Activated T-helper 17 cell treated with anti-CD3 and anti-CD28 coated beads, Interleukin-2, amount 50 U/mL, for 72 hours (primary cell): Measurements from ENCODE around the gene CD36. TPM values are rescaled to one million over a fixed set of nuclear protein-coding genes. Genes with fewer than 3 reads are reported as not detected.
"Not testable (repeated sequence)": the region's sequence is repeated elsewhere in the genome, so short reads cannot be mapped to it uniquely, and the experiment has no call there.

Experiments
- ATAC-seq: fragments of 150-1000 bp; cut with Tn5 transposase; replicated peaks from 2 replicates; pipeline ENCODE4 v1.10.0; 2021; ENCODE audit warnings: mild to moderate bottlenecking, moderate library complexity
- H3K27ac Mint-ChIP-seq: one replicate; pipeline ENCODE4 v1.8.0; 2022; ENCODE audit warnings: mixed read lengths
- H3K27me3 Mint-ChIP-seq: one replicate; pipeline ENCODE4 v1.8.0; 2022; ENCODE audit warnings: mixed read lengths
- H3K36me3 Mint-ChIP-seq: one replicate; pipeline ENCODE4 v1.8.0; 2022; ENCODE audit warnings: low read depth, mild to moderate bottlenecking, mixed read lengths
- H3K4me1 Mint-ChIP-seq: one replicate; pipeline ENCODE4 v1.8.0; 2022; ENCODE audit warnings: mixed read lengths
- H3K4me3 Mint-ChIP-seq: one replicate; pipeline ENCODE4 v1.8.0; 2022; ENCODE audit warnings: mild to moderate bottlenecking, mixed read lengths
- H3K9me3 Mint-ChIP-seq: one replicate; pipeline ENCODE4 v1.8.0; 2022; ENCODE audit warnings: mixed read lengths
- total RNA-seq, 2 donors: library from RNA; stranded (reverse); gene quantifications; one replicate each; pipeline ENCODE4 v1.2.3, GENCODE V29; 2022

The CD36 gene
- total RNA-seq, 2 donors from 2014 or later: not detected

GRCh38 chr7:80653244-80653643, 14.8 kb downstream of the CD36 start:
- Mint-ChIP-seq H3K4me1 (no peaks in the 10 kb centered on the region), H3K27me3 (no peaks in the 10 kb centered on the region), H3K36me3 (no peaks in the 10 kb centered on the region), H3K27ac (no peak overlapping the region), H3K9me3 (no peaks in the 10 kb centered on the region), H3K4me3 (no peak overlapping the region)
- no peak for ATAC-seq

- no peak overlapping the region for H3K27ac Mint-ChIP-seq
- H3K9me3 Mint-ChIP-seq: no peaks in the 10 kb centered on the region
- no peak for ATAC-seq
- no peaks in the 10 kb centered on the region for H3K4me1 Mint-ChIP-seq
- no peaks in the 10 kb centered on the region for H3K27me3 Mint-ChIP-seq
- no peak overlapping the region for H3K4me3 Mint-ChIP-seq
- H3K36me3 Mint-ChIP-seq: no peaks in the 10 kb centered on the region
Measured at GRCh38 chr7:80654887-80655340, 16.5 kb downstream of the CD36 start.

GRCh38 chr7:80656029-80656428, 17.6 kb downstream of the CD36 start:
- no peaks in the 10 kb centered on the region for H3K27me3 Mint-ChIP-seq
- H3K9me3 Mint-ChIP-seq: no peaks in the 10 kb centered on the region
- no peak overlapping the region for H3K27ac Mint-ChIP-seq
- no peak overlapping the region for H3K4me3 Mint-ChIP-seq
- no peaks in the 10 kb centered on the region for H3K36me3 Mint-ChIP-seq
- H3K4me1 Mint-ChIP-seq: no peaks in the 10 kb centered on the region
- no peak for ATAC-seq

- Mint-ChIP-seq H3K4me3 (no peak overlapping the region), H3K9me3 (no peaks in the 10 kb centered on the region), H3K36me3 (no peaks in the 10 kb centered on the region), H3K4me1 (no peaks in the 10 kb centered on the region), H3K27ac (no peak overlapping the region), H3K27me3 (no peaks in the 10 kb centered on the region)
- ATAC-seq: no peak
Measured at GRCh38 chr7:80659120-80660055, 20.9 kb downstream of the CD36 start.

GRCh38 chr7:80660939-80661338, 22.5 kb downstream of the CD36 start:
- ATAC-seq: no peak
- no peaks in the 10 kb centered on the region for H3K36me3 Mint-ChIP-seq
- no peaks in the 10 kb centered on the region for H3K27me3 Mint-ChIP-seq
- H3K9me3 Mint-ChIP-seq: no peaks in the 10 kb centered on the region
- H3K27ac Mint-ChIP-seq: no peak overlapping the region
- H3K4me1 Mint-ChIP-seq: no peaks in the 10 kb centered on the region
- no peak overlapping the region for H3K4me3 Mint-ChIP-seq

GRCh38 chr7:80661729-80662128, 23.3 kb downstream of the CD36 start:
- no peaks in the 10 kb centered on the region for H3K9me3 Mint-ChIP-seq
- no peak overlapping the region for H3K4me3 Mint-ChIP-seq
- no peaks in the 10 kb centered on the region for H3K4me1 Mint-ChIP-seq
- H3K36me3 Mint-ChIP-seq: no peaks in the 10 kb centered on the region
- H3K27me3 Mint-ChIP-seq: no peaks in the 10 kb centered on the region
- no peak for ATAC-seq
- no peak overlapping the region for H3K27ac Mint-ChIP-seq

- no peaks in the 10 kb centered on the region for H3K4me1 Mint-ChIP-seq
- no peak overlapping the region for H3K4me3 Mint-ChIP-seq
- no peaks in the 10 kb centered on the region for H3K27me3 Mint-ChIP-seq
- no peaks in the 10 kb centered on the region for H3K36me3 Mint-ChIP-seq
- ATAC-seq: no peak
- H3K9me3 Mint-ChIP-seq: no peaks in the 10 kb centered on the region
- H3K27ac Mint-ChIP-seq: no peak overlapping the region
Measured at GRCh38 chr7:80662252-80662651, 23.8 kb downstream of the CD36 start.

- Mint-ChIP-seq H3K4me3 (no peak overlapping the region), H3K27me3 (no peaks in the 10 kb centered on the region), H3K27ac (no peak overlapping the region), H3K36me3 (no peaks in the 10 kb centered on the region), H3K9me3 (no peaks in the 10 kb centered on the region), H3K4me1 (no peaks in the 10 kb centered on the region)
- ATAC-seq: no peak
Measured at GRCh38 chr7:80665526-80665925, 27.1 kb downstream of the CD36 start.

GRCh38 chr7:80666376-80666775, 27.9 kb downstream of the CD36 start:
- Mint-ChIP-seq H3K27me3 (no peaks in the 10 kb centered on the region), H3K4me3 (no peak overlapping the region)

GRCh38 chr7:80669367-80669766, 30.9 kb downstream of the CD36 start:
- not testable (repeated sequence) for ATAC-seq, H3K27ac Mint-ChIP-seq, H3K4me3 Mint-ChIP-seq, H3K4me1 Mint-ChIP-seq, H3K27me3 Mint-ChIP-seq, H3K36me3 Mint-ChIP-seq, H3K9me3 Mint-ChIP-seq

More at GRCh38 chr7:80666376-80666775, 27.9 kb downstream of the CD36 start:
- H3K9me3 Mint-ChIP-seq: no peaks in the 10 kb centered on the region
- no peaks in the 10 kb centered on the region for H3K4me1 Mint-ChIP-seq
- ATAC-seq: no peak
- H3K27ac Mint-ChIP-seq: no peak overlapping the region
- no peaks in the 10 kb centered on the region for H3K36me3 Mint-ChIP-seq

- Mint-ChIP-seq H3K9me3 (no peaks in the 10 kb centered on the region), H3K36me3 (no peaks in the 10 kb centered on the region), H3K27me3 (no peaks in the 10 kb centered on the region), H3K27ac (no peak overlapping the region), H3K4me3 (no peak overlapping the region), H3K4me1 (no peaks in the 10 kb centered on the region)
- ATAC-seq: no peak
Measured at GRCh38 chr7:80671744-80672143, 33.3 kb downstream of the CD36 start.

GRCh38 chr7:80675090-80675489, 36.6 kb downstream of the CD36 start:
- no peak overlapping the region for H3K4me3 Mint-ChIP-seq
- no peaks in the 10 kb centered on the region for H3K9me3 Mint-ChIP-seq
- H3K27ac Mint-ChIP-seq: no peak overlapping the region
- no peaks in the 10 kb centered on the region for H3K4me1 Mint-ChIP-seq
- no peaks in the 10 kb centered on the region for H3K36me3 Mint-ChIP-seq
- H3K27me3 Mint-ChIP-seq: no peaks in the 10 kb centered on the region
- no peak for ATAC-seq

- Mint-ChIP-seq H3K4me1 (no peaks in the 10 kb centered on the region), H3K27ac (no peak overlapping the region), H3K4me3 (no peak overlapping the region), H3K27me3 (no peaks in the 10 kb centered on the region), H3K36me3 (no peaks in the 10 kb centered on the region), H3K9me3 (no peaks in the 10 kb centered on the region)
- ATAC-seq: no peak
Measured at GRCh38 chr7:80676404-80676803, 38.0 kb downstream of the CD36 start.

GRCh38 chr7:80677629-80678028, 39.2 kb downstream of the CD36 start:
- H3K27ac Mint-ChIP-seq: no peak overlapping the region
- H3K4me1 Mint-ChIP-seq: no peaks in the 10 kb centered on the region
- H3K36me3 Mint-ChIP-seq: no peaks in the 10 kb centered on the region
- H3K4me3 Mint-ChIP-seq: no peak overlapping the region
- H3K27me3 Mint-ChIP-seq: no peaks in the 10 kb centered on the region
- ATAC-seq: no peak
- no peaks in the 10 kb centered on the region for H3K9me3 Mint-ChIP-seq

GRCh38 chr7:80678707-80679106, 40.3 kb downstream of the CD36 start:
- Mint-ChIP-seq H3K36me3 (no peaks in the 10 kb centered on the region), H3K9me3 (no peaks in the 10 kb centered on the region), H3K27ac (no peak overlapping the region), H3K4me1 (no peaks in the 10 kb centered on the region), H3K4me3 (no peak overlapping the region), H3K27me3 (no peaks in the 10 kb centered on the region)
- no peak for ATAC-seq
